GM18505 (cell line): ENCODE data around the gene APOL4.
"Not testable (repeated sequence)": the region's sequence is repeated elsewhere in the genome, so short reads cannot be mapped to it uniquely, and the experiment has no call there.

Experiments
- ATAC-seq: cut with Tn5 transposase; IDR thresholded peaks from one replicate; pipeline ENCODE4 v1.9.1; 2021; ENCODE audit not compliant: unreplicated experiment
- POLR2A ChIP-seq: IDR thresholded peaks from 4 replicates; pipeline ENCODE4 v1.6.1; 2011; ENCODE audit warnings: borderline replicate concordance; ENCODE audit not compliant: insufficient read depth, insufficient read length; ENCODE audit errors: extremely low read depth

The APOL4 gene

DNA sequence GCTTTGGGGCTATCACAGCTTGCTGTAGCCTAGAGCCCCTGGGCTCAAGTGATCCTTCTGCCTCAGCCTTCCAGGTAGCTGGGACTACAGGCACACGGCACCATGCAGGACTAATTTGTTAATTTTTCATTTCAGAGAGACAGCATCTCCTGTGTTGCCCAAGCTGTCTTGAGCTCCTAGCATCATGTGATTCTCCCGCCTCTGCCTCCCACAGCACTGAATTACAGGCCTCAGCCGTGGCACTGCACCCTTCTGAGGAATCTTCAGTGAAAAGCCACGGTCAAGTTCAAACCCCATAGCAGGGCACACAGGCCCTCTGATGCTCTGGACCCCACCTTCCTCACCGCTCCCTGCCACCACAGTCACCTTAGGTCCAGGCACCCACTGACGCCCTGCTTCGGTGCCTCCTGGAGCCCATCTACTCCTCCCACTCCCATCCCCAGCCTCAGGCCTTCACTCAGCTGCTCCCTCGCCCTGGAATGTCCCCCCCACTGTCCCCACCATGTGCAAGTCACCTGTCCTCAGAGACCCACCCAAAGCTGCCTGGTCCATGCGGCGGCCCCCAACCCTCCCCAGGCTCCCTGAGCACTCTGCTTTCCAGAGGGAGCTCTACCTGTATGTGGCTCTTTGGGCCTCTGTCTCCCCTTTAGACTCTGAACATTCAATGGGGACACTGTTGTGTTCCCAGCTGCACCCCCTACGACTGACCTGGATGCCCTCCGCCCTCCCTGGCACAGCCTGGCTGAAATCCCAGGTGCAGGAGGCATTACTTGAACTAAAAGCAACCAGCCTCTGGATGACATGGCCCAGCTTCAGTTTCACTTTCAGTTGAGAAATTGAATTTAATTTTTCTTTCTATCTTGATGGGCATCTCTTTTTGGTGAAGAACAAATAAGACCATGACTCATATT is 36.1 kb upstream of the APOL4 start:
- no peak for ATAC-seq
- no peak for TF ChIP-seq POLR2A

DNA sequence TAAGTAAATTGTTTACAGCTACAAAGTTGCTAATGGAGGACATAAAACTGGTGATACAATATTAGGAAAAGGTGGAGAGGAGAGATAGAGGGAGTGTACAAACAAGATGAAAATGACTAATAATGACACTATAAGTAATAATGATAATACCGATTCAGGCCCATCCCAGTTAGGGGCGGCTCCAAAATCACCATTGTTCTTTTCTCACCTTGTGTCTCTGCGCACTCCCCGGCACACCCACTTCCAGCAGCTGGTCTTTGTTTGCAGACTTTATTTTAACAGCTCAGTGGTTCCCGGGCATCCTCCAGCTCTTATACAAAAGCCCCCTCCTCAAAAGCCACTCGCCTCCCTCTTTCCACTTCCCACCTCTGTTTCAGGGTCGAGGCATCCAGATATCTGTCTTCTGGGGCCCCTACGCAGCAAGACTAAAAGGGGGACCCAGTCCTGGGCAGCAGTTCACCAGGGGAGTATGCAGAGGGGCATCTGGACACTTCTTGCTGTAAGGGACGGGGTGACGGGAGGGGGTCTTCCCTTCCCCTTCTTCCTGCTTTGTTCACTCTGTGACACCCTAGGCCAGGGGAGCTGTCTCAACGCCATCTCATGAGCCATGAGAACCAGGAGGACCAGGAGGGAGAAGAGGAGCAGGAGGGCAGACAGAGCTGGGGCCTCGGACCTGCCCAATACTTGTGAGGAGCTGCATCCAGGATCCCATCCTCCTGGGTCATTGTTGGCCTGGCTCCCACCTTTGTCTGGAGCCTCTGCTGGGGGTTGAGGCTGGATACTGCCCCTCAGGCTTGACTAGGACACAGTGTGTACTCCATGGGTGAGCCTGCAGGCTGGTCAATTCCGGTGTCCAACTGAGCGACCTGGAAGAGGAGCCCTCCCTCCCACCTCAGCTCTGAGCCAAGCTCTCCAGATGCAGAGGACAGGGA is 35.0 kb upstream of the APOL4 start:
- no peak for TF ChIP-seq POLR2A
- no peak for ATAC-seq

DNA sequence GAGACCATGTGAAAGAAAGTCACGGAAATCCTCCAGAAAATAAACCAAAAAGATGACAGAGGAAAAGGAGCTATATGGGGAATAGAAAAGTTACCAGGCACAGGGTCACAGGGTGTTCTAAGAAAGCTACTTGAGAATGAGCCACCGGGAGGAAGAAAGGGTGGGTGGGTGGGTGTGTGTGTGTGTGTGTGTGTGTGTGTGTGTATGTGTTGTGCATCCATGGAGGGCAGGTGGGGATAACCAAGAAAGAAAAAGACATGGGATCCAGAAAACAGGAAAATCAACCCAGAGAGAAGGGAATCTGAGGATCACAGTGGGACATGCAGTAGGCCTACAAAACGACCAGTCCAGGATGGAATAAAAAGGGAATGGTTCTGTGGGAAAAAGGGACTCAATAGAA is 34.0 kb upstream of the APOL4 start:
- TF ChIP-seq POLR2A, result no peak
- ATAC-seq, result no peak

DNA sequence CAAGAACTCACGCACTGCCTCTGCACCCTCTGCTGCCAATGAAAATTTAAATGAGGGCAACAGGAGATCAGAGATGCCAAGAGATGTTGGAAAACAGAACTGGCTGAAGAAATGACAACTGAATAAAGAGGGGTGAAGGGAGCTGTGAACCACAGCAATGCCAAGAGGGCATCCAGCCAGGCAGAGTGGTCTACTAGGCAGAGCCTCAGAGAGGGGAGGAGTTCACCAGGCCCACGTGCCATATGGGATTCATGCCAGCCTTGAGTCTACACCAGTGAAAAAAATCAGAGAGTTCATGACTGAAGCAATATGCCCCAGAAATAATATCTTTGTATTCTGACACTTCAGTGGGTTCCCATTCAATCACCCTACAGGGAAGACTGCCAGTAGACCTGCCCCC is 33.3 kb upstream of the APOL4 start:
- no peak for ATAC-seq
- no peak for TF ChIP-seq POLR2A

DNA sequence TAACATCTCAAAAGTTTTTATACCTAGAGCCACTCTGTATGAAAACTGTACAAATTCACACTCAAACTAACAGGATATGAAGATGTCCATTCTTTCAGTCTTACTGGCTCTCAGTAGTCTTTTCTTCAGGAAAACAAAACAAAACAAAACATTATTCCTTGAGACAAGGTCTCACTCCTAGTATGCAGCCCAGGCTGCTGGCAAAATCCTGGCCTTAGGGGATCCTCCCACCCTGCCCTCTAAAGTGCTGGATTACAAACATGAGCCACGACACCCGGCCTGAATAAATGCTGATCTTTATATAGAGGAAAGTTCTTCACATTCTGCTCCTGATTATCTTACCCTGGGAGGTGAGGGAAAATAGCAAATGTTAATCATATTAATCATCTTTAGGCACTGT is 32.6 kb upstream of the APOL4 start:
- no peak for ATAC-seq

DNA sequence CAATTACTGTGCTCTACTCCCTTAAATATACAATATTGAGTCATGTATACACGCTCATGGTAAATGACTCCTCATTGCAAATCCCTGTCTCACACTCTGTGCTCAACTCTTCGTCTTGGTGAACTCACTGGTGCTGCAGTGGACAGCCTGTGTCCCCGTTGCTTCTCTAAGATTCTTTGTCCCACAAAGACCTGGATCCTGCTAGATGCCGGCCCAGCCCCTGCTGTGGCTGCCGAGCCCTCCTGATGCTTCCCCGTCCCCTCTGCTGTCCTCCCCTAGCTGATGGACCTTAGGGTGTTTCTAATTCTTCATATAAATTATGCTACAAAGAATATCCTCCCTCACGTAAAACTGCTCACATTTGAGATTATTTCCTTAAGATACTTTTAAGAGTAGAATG is 32.2 kb upstream of the APOL4 start:
- TF ChIP-seq POLR2A, result no peak
- no peak for ATAC-seq

More for the DNA sequence above, 32.6 kb upstream of the APOL4 start:
- TF ChIP-seq POLR2A, result no peak

DNA sequence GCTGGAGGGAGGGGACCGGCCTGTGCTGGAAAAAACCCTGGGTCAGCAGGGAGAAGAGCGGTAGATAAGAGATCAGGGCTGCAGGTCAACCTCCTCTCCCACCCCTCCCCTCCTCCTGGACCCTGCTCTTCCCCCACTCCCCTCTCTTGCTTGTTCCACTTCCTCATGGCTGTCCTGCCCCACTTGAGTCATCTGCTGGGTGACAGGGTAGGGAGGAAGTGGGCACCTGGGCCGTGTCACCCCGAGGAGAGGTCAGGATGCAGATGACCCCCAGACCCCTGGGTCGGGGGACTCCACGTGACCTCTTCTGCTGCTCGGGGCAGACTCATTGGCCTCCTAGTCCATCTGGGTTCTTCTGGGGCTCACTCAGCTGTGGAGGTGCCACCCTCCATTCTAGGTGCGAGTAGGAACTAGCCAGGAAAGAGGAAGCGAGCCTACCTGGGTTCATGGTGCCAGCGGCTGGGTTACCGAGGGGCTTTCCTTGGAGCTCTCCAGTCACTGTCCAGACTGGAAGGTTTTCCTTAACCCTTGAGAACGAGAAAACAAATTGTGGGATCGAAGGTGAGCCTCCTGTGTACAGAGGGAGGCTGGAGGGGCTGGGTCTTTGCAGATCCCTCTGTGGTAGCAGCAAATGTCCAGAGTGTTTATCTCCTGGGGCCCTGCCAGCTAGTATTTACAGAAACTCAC is 31.2 kb upstream of the APOL4 start:
- no peak for TF ChIP-seq POLR2A
- no peak for ATAC-seq

DNA sequence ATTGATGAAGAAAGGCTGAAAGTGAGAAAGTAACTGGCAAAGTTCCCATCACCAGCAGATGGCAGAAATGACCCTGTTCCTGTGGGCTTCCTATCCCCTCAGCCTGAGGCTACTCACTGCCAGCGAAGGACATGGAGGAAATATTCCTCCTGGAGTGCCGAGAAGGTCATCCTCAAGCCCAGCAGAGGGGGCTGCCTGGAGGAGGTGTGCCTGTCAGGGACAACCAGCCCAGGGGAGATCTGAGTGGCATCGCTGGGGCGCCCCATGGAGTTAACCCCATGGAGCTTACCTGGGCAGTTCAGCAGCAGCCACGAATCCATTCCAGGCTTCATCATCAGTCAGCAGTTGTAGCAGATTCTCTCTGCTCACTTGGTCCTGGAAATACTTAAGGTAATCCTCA is 29.4 kb upstream of the APOL4 start:
- not testable (repeated sequence) for ATAC-seq

DNA sequence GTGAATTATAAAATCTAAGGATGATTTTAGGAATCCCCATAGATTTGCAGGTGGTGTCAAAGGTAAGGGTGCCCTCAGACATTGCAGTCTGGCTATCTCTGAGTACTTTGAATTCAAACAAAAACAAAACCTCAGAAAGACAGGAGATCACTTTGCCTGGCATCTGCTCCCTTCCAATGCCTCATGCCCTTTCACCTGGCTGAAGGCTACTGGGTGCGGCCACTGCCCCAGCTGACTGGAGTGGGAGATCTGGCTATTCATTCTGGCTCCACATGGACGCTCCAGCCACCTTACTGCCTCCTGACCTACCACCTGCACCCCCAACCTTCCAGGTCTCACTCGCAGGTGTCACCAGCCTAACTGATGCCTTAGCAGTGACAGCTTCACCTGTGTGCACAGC is 28.0 kb upstream of the APOL4 start:
- not testable (repeated sequence) for ATAC-seq

DNA sequence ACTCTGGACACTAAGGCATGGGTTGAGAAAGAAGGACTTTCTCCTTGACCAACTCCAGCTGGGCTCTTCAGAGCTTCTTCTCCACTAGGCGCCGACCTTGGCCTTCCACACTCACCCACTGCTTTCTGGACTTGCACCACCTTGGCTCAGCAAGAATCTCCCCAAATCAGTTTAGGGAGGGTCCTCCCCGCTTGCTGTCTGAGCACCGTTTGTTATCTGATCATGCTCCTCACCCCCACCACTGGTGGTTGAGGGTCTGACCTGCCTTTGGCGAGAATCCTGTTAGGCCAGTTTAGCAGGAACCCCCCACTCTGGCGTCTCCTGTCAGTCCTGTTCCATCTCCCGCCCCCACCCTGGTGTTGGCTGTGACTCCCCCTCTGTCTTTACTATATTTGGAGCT is 27.3 kb upstream of the APOL4 start:
- ATAC-seq, result no peak
- no peak for TF ChIP-seq POLR2A

DNA sequence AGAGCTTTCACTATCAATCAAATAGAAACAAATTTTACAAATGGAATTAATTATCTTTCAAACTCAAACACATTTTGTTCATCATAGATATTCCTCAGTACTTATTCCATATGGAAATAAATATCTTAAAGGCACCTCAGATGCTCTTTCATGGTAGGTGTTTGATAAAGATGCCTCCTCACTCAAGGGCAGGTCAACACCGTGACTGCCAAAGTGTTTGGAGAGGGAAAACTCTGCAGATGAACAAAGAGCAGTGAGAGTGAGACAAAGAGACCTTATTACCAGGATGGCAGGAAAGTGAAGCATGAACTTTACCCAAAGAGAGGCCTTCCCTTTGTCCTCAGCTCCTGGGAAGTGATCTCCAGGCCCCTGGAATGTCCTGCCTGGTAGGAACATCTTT is 26.8 kb upstream of the APOL4 start:
- not testable (repeated sequence) for ATAC-seq

DNA sequence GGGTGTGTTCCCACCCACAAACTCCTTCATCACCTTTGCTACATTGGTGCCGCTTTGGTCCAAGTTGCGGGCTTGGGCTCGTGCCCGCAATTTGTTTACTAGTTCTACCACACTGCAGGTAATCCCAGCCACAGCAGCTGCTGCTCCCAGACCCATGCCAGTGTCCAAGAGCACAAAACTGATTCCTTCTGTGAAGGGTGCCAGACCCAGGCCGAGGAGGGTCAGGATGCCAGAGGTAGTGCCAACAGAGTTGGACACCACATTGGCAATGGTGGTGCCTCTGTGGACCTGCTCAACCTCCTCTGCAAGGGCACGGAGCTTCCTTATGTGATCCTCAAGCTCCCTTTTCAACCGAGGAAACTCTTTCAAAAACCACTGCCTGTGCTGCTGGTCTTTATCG is 26.2 kb upstream of the APOL4 start:
- TF ChIP-seq POLR2A, result no peak
- ATAC-seq, result no peak

DNA sequence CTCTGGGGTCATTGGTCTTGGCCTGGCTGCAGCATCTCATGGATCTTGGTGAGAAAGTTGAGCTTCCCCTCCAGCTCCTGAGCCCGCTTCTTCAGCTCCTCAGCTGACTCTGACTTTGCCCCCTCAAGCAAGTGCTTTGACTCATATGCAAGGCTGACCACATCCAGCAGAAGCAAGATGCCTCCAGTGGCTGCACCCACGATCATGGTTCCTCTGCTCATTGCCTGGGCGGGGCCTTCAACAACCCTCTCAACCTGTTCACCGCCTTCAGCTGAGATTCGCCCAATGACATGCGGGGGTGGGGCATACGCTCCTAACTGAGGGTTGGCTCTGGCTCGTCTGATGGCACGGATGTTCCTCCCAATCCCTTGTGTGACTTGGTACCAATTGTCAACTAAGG is 25.8 kb upstream of the APOL4 start:
- ATAC-seq, result no peak

More for the DNA sequence above, 25.8 kb upstream of the APOL4 start:
- TF ChIP-seq POLR2A, result no peak
